HEK293 (cell line): ENCODE data around the gene TLX3.
"Not testable (repeated sequence)": the region's sequence is repeated elsewhere in the genome, so short reads cannot be mapped to it uniquely, and the experiment has no call there.

ENCODE experiments used
- CTCF ChIA-PET: fragments of 350-600 bp; formaldehyde crosslinking; extraction: SDS; loops from one replicate; lab custom pipeline; 2021; ENCODE audit warnings: antibody characterized with exemption; lab: Yijun Ruan, JAX
- POLR2A ChIA-PET: fragments of 300-600 bp; formaldehyde crosslinking; extraction: SDS; loops from one replicate; lab custom pipeline; 2020; ENCODE audit warnings: antibody characterized with exemption, inconsistent platforms; lab: Yijun Ruan, JAX
- H3K27ac ChIP-seq: fragments of 200-500 bp; sonication (Bioruptor generic); 2 replicates; pipeline ENCODE4 v1.5.1; 2014; ENCODE audit warnings: low read depth, low read length, control low read depth, inconsistent platforms; ENCODE audit errors: extremely low read depth
- H3K36me3 ChIP-seq, 2 experiments: fragments of 200-500 bp in 1 of 2; sonication (Bioruptor generic) in 1 of 2; 1 replicate in 1 of 2; 2 replicates in 1 of 2; pipeline ENCODE4 v1.5.1; 2014 to 2017; ENCODE audit warnings: inconsistent platforms in 2 of 2, low read length in 2 of 2; ENCODE audit not compliant: control insufficient read depth in 2 of 2, insufficient read depth in 1 of 2
- H3K4me1 ChIP-seq: fragments of 200-500 bp; sonication (Bioruptor generic); 2 replicates; pipeline ENCODE4 v1.5.1; 2014; ENCODE audit warnings: mild to moderate bottlenecking, low read length, inconsistent platforms; ENCODE audit not compliant: control insufficient read depth, insufficient read depth
- H3K4me3 ChIP-seq: 2 replicates; pipeline ENCODE4 v1.5.1; 2011; ENCODE audit warnings: low read depth, mild to moderate bottlenecking, control low read depth, low read length, moderate library complexity
- H3K9me3 ChIP-seq: fragments of 200-500 bp; sonication (Bioruptor generic); 2 replicates; pipeline ENCODE4 v1.5.1; 2014; ENCODE audit warnings: low read depth, low read length, inconsistent platforms; ENCODE audit not compliant: control insufficient read depth, insufficient read depth
- ZNF544 ChIP-seq: fragments of 450-650 bp; formaldehyde crosslinking; IDR thresholded peaks from 2 replicates; pipeline ENCODE4 v1.5.0; 2017; ENCODE audit warnings: missing biosample characterization, missing genetic modification characterization

TLX3 gene

DNA sequence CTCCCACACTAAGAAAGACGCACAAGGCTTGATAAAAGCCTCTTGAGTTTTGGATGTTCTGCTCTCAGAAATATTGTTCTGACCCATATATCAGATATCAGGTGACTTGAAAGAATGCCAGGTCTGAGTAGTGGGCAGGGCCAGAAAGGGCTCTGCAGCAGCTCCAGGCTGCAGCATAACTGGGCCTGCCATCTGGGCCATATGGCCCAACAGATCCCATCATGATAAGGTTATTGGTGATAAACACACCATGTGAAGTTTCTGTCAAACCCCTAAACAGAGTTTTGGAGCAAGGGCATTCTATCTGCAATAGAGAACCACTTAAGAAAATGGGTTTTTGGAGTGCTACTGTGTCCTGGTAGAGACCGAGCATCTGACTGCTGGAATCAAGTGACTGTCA is 48.8 kb downstream of the TLX3 start (continued):
- TF ChIP-seq ZNF544 (tag by site-specific recombination) = no peak

DNA sequence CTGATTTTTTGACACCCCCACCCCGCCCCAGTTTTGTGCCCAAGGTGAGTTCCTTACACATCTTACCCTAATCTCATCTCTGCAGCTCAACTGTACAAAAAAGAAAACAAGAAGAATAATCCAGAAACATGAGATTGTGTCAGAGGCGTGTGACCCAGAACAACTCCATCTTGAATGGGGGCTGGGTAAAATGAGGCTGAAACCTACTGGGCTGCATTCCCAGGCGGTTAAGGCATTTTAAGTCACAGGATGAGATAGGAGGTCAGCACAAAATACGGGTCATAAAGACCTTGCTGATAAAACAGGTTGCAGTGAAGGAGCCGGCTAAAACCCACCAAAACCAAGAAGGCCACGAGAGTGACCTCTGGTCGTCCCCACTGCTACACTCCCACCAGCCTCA is 52.1 kb downstream of the TLX3 start:
- H3K9me3 ChIP-seq, H3K4me3 ChIP-seq, H3K4me1 ChIP-seq, POLR2A ChIA-PET, H3K36me3 ChIP-seq, CTCF ChIA-PET, H3K27ac ChIP-seq: not testable (repeated sequence)
